H1 (cell line): Measurements from ENCODE around the gene NAIF1. TPM values are rescaled to one million over a fixed set of nuclear protein-coding genes. Genes with fewer than 3 reads are reported as not detected.
A peak's percentile ranks its signal among the peaks of the same experiment; 100 is the strongest.

Experiments used
- CTCF ChIA-PET: fragments of 300-600 bp; sonication (Branson Sonifier 250); formaldehyde crosslinking; loops from one replicate; lab custom pipeline; 2021; ENCODE audit not compliant: partially characterized antibody; lab: Charles Lee
- POLR2A ChIA-PET: fragments of 300-600 bp; sonication (Branson Sonifier 250); formaldehyde crosslinking; loops from one replicate; lab custom pipeline; 2021; ENCODE audit warnings: inconsistent platforms; ENCODE audit not compliant: partially characterized antibody; lab: Charles Lee
- DNase-seq, 2 experiments: peaks; one replicate each; pipeline versions ENCODE4 v3.0.0 to v3.0.0-alpha.2; 2010 to 2022; ENCODE audit warnings: low spot score in 2 of 2, low read depth in 1 of 2, mixed read lengths in 1 of 2
- FAIRE-seq: peaks from 2 replicates; lab custom pipeline; 2011; peaks lifted over from hg19 to GRCh38; lab: Jason Lieb, UNC
- H2AFZ ChIP-seq: 2 replicates; pipeline ENCODE4 v1.8.1; 2012; ENCODE audit warnings: low read length, inconsistent platforms
- H2AK5ac ChIP-seq: 2 replicates; pipeline ENCODE4 v1.6.1; 2013; ENCODE audit warnings: low read depth, low read length
- H2BK120ac ChIP-seq: replicated peaks from 2 replicates; pipeline ENCODE3; 2013; ENCODE audit warnings: low read depth, low read length, inconsistent platforms
- H2BK12ac ChIP-seq: 2 replicates; pipeline ENCODE4 v1.6.1; 2013; ENCODE audit warnings: low read depth, low read length
- H2BK15ac ChIP-seq: 2 replicates; pipeline ENCODE4 v1.6.1; 2013; ENCODE audit warnings: low read length
- H2BK20ac ChIP-seq: 2 replicates; pipeline ENCODE4 v1.6.1; 2013; ENCODE audit warnings: low read length
- H2BK5ac ChIP-seq: 2 replicates; pipeline ENCODE4 v1.6.1; 2013; ENCODE audit warnings: low read depth, low read length
- H3K14ac ChIP-seq: 2 replicates; pipeline ENCODE4 v1.6.1; 2013; ENCODE audit warnings: inconsistent platforms; ENCODE audit not compliant: insufficient read length
- H3K18ac ChIP-seq: 2 replicates; pipeline ENCODE4 v1.6.1; 2013; ENCODE audit warnings: low read length; ENCODE audit errors: extremely low read depth
- H3K23ac ChIP-seq: 2 replicates; pipeline ENCODE4 v1.6.1; 2013; ENCODE audit warnings: inconsistent platforms; ENCODE audit not compliant: insufficient read length
- H3K23me2 ChIP-seq: 2 replicates; pipeline ENCODE4 v1.6.1; 2013; ENCODE audit warnings: low read depth, low read length
- H3K27ac ChIP-seq: 2 replicates; pipeline ENCODE4 v1.6.1; 2011; ENCODE audit warnings: low read depth, low read length, inconsistent platforms
- H3K27me3 ChIP-seq, 4 experiments: replicated peaks in 1 of 4; 1 replicate in 1 of 4; 2 replicates in 3 of 4; pipeline versions ENCODE4 v1.6.1 to v1.8.1; 2011 to 2013; ENCODE audit warnings: low read length in 3 of 4, mild to moderate bottlenecking in 3 of 4, inconsistent platforms in 2 of 4, mixed read lengths in 2 of 4, moderate library complexity in 1 of 4; ENCODE audit not compliant: control insufficient read depth in 3 of 4, insufficient read depth in 3 of 4; ENCODE audit errors: extremely low read depth in 1 of 4
- H3K36me3 ChIP-seq, 4 experiments: 2 replicates each; pipeline versions ENCODE4 v1.6.1 to v1.8.1; 2011 to 2013; ENCODE audit warnings: mild to moderate bottlenecking in 4 of 4, low read length in 3 of 4, moderate library complexity in 2 of 4, control low read depth in 1 of 4, inconsistent platforms in 1 of 4; ENCODE audit not compliant: insufficient read depth in 4 of 4, control insufficient read depth in 2 of 4
- H3K4ac ChIP-seq: replicated peaks from 2 replicates; pipeline ENCODE3; 2013; ENCODE audit warnings: low read length, low read depth, mixed read lengths, inconsistent platforms; ENCODE audit not compliant: insufficient read length
- H3K4me1 ChIP-seq, 4 experiments: replicated peaks in 1 of 4; 1 replicate in 1 of 4; 2 replicates in 3 of 4; pipeline versions ENCODE4 v1.6.1 to v1.8.1; 2011 to 2013; ENCODE audit warnings: low read length in 3 of 4, inconsistent platforms in 2 of 4, mixed read lengths in 1 of 4; ENCODE audit not compliant: insufficient read depth in 4 of 4, control insufficient read depth in 3 of 4
- H3K4me2 ChIP-seq, 2 experiments: 2 replicates each; pipeline versions ENCODE4 v1.6.1 to v1.8.1; 2011 to 2013; ENCODE audit warnings: low read depth in 2 of 2, low read length in 2 of 2, control low read depth in 1 of 2, inconsistent platforms in 1 of 2, mild to moderate bottlenecking in 1 of 2; ENCODE audit not compliant: insufficient read depth in 1 of 2
- H3K4me3 ChIP-seq, 4 experiments: fragments of 200-600, 300-600 bp in 1 of 4; sonication (generic), shearing (Covaris generic), sonication (Bioruptor Twin) in 1 of 4; 2 replicates each; pipeline versions ENCODE4 v1.5.1 to v1.8.1; 2011 to 2016; ENCODE audit warnings: low read length in 4 of 4, low read depth in 3 of 4, control low read depth in 2 of 4, inconsistent platforms in 2 of 4, mild to moderate bottlenecking in 2 of 4, mixed read lengths in 1 of 4, moderate library complexity in 1 of 4; ENCODE audit not compliant: insufficient read depth in 2 of 4; ENCODE audit errors: extremely low read depth in 1 of 4
- H3K56ac ChIP-seq: replicated peaks from 2 replicates; pipeline ENCODE3; 2013; ENCODE audit warnings: low read depth, mild to moderate bottlenecking, mixed read lengths, low read length, inconsistent platforms; ENCODE audit not compliant: insufficient read length
- H3K79me1 ChIP-seq: 2 replicates; pipeline ENCODE4 v1.6.1; 2013; ENCODE audit warnings: low read depth, low read length, control low read depth
- H3K79me2 ChIP-seq, 2 experiments: 2 replicates each; pipeline versions ENCODE4 v1.6.1 to v1.8.1; 2012 to 2013; ENCODE audit warnings: low read length in 2 of 2, mild to moderate bottlenecking in 2 of 2, inconsistent platforms in 1 of 2; ENCODE audit not compliant: insufficient read depth in 2 of 2, control insufficient read depth in 1 of 2
- H3K9ac ChIP-seq, 4 experiments: replicated peaks in 1 of 4; 1 replicate in 1 of 4; 2 replicates in 3 of 4; pipeline versions ENCODE4 v1.6.1 to v1.8.1; 2011 to 2013; ENCODE audit warnings: low read depth in 3 of 4, low read length in 3 of 4, control low read depth in 2 of 4, mild to moderate bottlenecking in 2 of 4, moderate library complexity in 2 of 4, inconsistent platforms in 1 of 4; ENCODE audit errors: extremely low read depth in 1 of 4
- H3K9me3 ChIP-seq, 2 experiments: 2 replicates each; pipeline versions ENCODE4 v1.6.1 to v1.8.1; 2012 to 2013; ENCODE audit warnings: mild to moderate bottlenecking in 2 of 2, moderate library complexity in 2 of 2, control low read depth in 1 of 2, inconsistent platforms in 1 of 2, low read depth in 1 of 2, low read length in 1 of 2, mixed read lengths in 1 of 2; ENCODE audit not compliant: insufficient read depth in 2 of 2
- H4K20me1 ChIP-seq, 2 experiments: replicated peaks in 1 of 2; 2 replicates each; pipeline versions ENCODE3 to v1.8.1; 2011 to 2013; ENCODE audit warnings: inconsistent platforms in 2 of 2, low read length in 2 of 2, mild to moderate bottlenecking in 1 of 2; ENCODE audit not compliant: insufficient read depth in 2 of 2, control insufficient read depth in 1 of 2
- H4K5ac ChIP-seq: 2 replicates; pipeline ENCODE4 v1.6.1; 2013; ENCODE audit warnings: low read length, low read depth, mixed read lengths, inconsistent platforms; ENCODE audit not compliant: insufficient read length
- H4K8ac ChIP-seq: 2 replicates; pipeline ENCODE4 v1.8.0; 2013; ENCODE audit warnings: mild to moderate bottlenecking, moderate library complexity, low read length, inconsistent platforms; ENCODE audit not compliant: insufficient read depth; ENCODE audit errors: extremely low read depth
- H4K91ac ChIP-seq: replicated peaks from 2 replicates; pipeline ENCODE3; 2013; ENCODE audit warnings: low read length, mixed read lengths, inconsistent platforms; ENCODE audit not compliant: insufficient read length
- BRCA1 ChIP-seq: IDR thresholded peaks from 2 replicates; pipeline ENCODE4 v1.6.1; 2012; ENCODE audit warnings: low read depth, low read length, improper control_type of control experiment
- CEBPB ChIP-seq: IDR thresholded peaks from 2 replicates; pipeline ENCODE4 v1.6.1; 2012; ENCODE audit warnings: low read depth, low read length
- KDM5A ChIP-seq: fragments of 200-600 bp; IDR thresholded peaks from 2 replicates; pipeline ENCODE4 v1.7.1; 2012; ENCODE audit warnings: mild to moderate bottlenecking, low read length, inconsistent platforms, mixed read lengths
- PHF8 ChIP-seq: fragments of 200-600 bp; sonication (generic); conservative IDR thresholded peaks from 2 replicates; pipeline ENCODE4 v1.7.1; 2012; ENCODE audit warnings: low read depth, mild to moderate bottlenecking, inconsistent platforms, low read length, moderate library complexity
- POLR2A ChIP-seq, 2 experiments: IDR thresholded peaks; 1 replicate in 1 of 2; 2 replicates in 1 of 2; pipeline ENCODE4 v1.6.1; 2011; ENCODE audit warnings: low read depth in 2 of 2, low read length in 2 of 2, mild to moderate bottlenecking in 2 of 2; ENCODE audit errors: control extremely low read depth in 1 of 2
- RBBP5 ChIP-seq: IDR thresholded peaks from 2 replicates; pipeline ENCODE4 v1.7.1; 2012; ENCODE audit warnings: low read depth, mild to moderate bottlenecking, inconsistent platforms, low read length, moderate library complexity, borderline replicate concordance
- SAP30 ChIP-seq: fragments of 300-600 bp; sonication (generic); IDR thresholded peaks from 2 replicates; pipeline ENCODE4 v1.7.1; 2012; ENCODE audit warnings: low read length, moderate library complexity, mild to moderate bottlenecking, inconsistent platforms; ENCODE audit not compliant: insufficient read depth, insufficient replicate concordance
- SRF ChIP-seq: IDR thresholded peaks from 2 replicates; pipeline ENCODE4 v1.6.1; 2011; ENCODE audit warnings: mild to moderate bottlenecking, low read depth, low read length, moderate library complexity
- TAF1 ChIP-seq: IDR thresholded peaks from 2 replicates; pipeline ENCODE4 v1.6.1; 2011; ENCODE audit warnings: mild to moderate bottlenecking, low read depth, low read length
- TAF7 ChIP-seq: optimal IDR thresholded peaks from 2 replicates; pipeline ENCODE3; 2011; ENCODE audit warnings: low read depth, mild to moderate bottlenecking, inconsistent platforms, low read length, moderate library complexity, borderline replicate concordance
- TBP ChIP-seq: IDR thresholded peaks from 2 replicates; pipeline ENCODE4 v1.6.1; 2011; ENCODE audit warnings: low read depth, low read length, improper control_type of control experiment
- TCF12 ChIP-seq: IDR thresholded peaks from 2 replicates; pipeline ENCODE4 v1.6.1; 2011; ENCODE audit warnings: low read depth, mild to moderate bottlenecking, low read length
- WGBS, 2 experiments: shearing (Covaris generic) in 1 of 2; methylation state at CpG; one replicate each; pipeline versions ENCODE4 v1.1.6 to v1.1.7; 2013 to 2015; ENCODE audit warnings: low lambda C conversion rate in 2 of 2, mixed read lengths in 2 of 2, inconsistent platforms in 1 of 2, low coverage in 1 of 2, missing lambda C conversion rate in 1 of 2; ENCODE audit not compliant: insufficient replicate concordance in 2 of 2, insufficient coverage in 1 of 2, insufficient read length in 1 of 2; ENCODE audit errors: extremely low coverage in 1 of 2, missing lambda C conversion rate in 1 of 2; 5-methylcytosine and 5-hydroxymethylcytosine counted together
- polyA plus RNA-seq, 7 experiments: library from polyadenylated mRNA; depleted of rRNA in 3 of 7; stranded (reverse) in 5 of 7; unstranded in 2 of 7; fragments of >200 nt in 5 of 7; fragments of 200-250 nt in 2 of 7; gene quantifications; 1 replicate in 5 of 7; 2 replicates in 1 of 7; 4 replicates in 1 of 7; pipeline versions ENCODE4 v1.2.1 to v1.2.3, GENCODE V29; 2011 to 2013; ENCODE audit warnings: missing spikeins in 2 of 7, mixed read lengths in 2 of 7
- total RNA-seq: library from RNA; stranded (reverse); fragmentation: NEBNext Ultra II Directional; extraction: Animal tissue kit (Norgen Biotek cat#: 25700); gene quantifications from 2 replicates; pipeline ENCODE4 v1.2.1, GENCODE V29; 2021

NAIF1 gene
- total and polyA plus RNA-seq, 2 of the 8 experiments (the other 6 are each of a cell fraction or from before 2014, with no cell fraction given): 8.7 to 9.0 TPM

GRCh38 chr9:128078504-128079434 lies 11.6 kb upstream of the NAIF1 start:
- no peak overlapping the region for H2AFZ ChIP-seq
- H3K23me2 ChIP-seq: no peaks in the 10 kb centered on the region
- no peak overlapping the region for H2AK5ac ChIP-seq
- DNase-seq (no peak), FAIRE-seq (no peak)
- no peak overlapping the region for H3K14ac ChIP-seq
- ChIA-PET POLR2A (interaction anchor here (1.1 to 2.2 kb wide), 4 partner anchors 11 to 130 kb away, joined by 3 to 8 read pairs (median 6); partner anchors contain the start of genes NAIF1 and SLC25A25), CTCF (interaction anchor here (0.6 to 2.2 kb wide), 11 partner anchors 15 to 379 kb away, joined by 3 to 10 read pairs (median 3); no protein-coding TSS in a partner anchor)
- H2BK20ac ChIP-seq: 0 out of 2 replicates have a peak overlapping the region, but pooled peaks have one; percentile 32
- H3K79me2 ChIP-seq: peaks cover 0 to 13% of the 10 kb centered on the region in 2 experiments; a peak in 1 of 4 replicates
- no peak overlapping the region for H3K4me3 ChIP-seq
- peaks cover 2% of the 10 kb centered on the region; the same call in 1 of the 2 replicates for H3K79me1 ChIP-seq
- H4K8ac ChIP-seq: no peak overlapping the region
- H3K9me3 ChIP-seq: no peaks in the 10 kb centered on the region
- 0 out of 2 replicates have a peak overlapping the region, but pooled peaks have one; percentile 39 for H2BK12ac ChIP-seq
- no peak overlapping the region for H4K5ac ChIP-seq
- peaks cover 0 to 8% of the 10 kb centered on the region in 2 experiments for H4K20me1 ChIP-seq
- H3K56ac ChIP-seq: no peak overlapping the region
- no peaks in the 10 kb centered on the region for H3K27me3 ChIP-seq
- 88% methylated on average over 11 of the region's 11 CpGs; no CpG with 5 or more reads in 1 of the 2 experiments for WGBS, 2 experiments
- H3K36me3 ChIP-seq: no peaks in the 10 kb centered on the region
- H3K4me1 ChIP-seq: peaks cover 0 to 5% (median 1%) of the 10 kb centered on the region in 4 experiments; a peak in 3 of 7 replicates
- no peak overlapping the region for H3K27ac ChIP-seq
- no peak overlapping the region for H3K23ac ChIP-seq
- no peak overlapping the region; a peak in 1 of 7 replicates for H3K9ac ChIP-seq
- H3K18ac ChIP-seq: no peak overlapping the region
- H2BK120ac ChIP-seq: no peak overlapping the region
- no peak overlapping the region for H3K4me2 ChIP-seq
- H2BK15ac ChIP-seq: no peak overlapping the region
- no peak overlapping the region for H3K4ac ChIP-seq
- H2BK5ac ChIP-seq: no peak overlapping the region
- H4K91ac ChIP-seq: no peak overlapping the region
- TF ChIP-seq SAP30 (no peak), TAF1 (no peak), TAF7 (no peak), TBP (no peak), PHF8 (no peak), CEBPB (no peak), POLR2A (IDR thresholded peaks at IDR 0.05; ENCODE audit: control extremely low read depth in 1 of 2, low read depth in 2 of 2, low read length in 2 of 2) (no peak), TCF12 (no peak), RBBP5 (no peak), BRCA1 (no peak), KDM5A (no peak), SRF (no peak)
